Measurements from ENCODE around the gene SEMA3A.

The SEMA3A gene

GRCh38 chr7:84002348-84002747 is 192.2 kb downstream of the SEMA3A start:
- no peak for FAIRE-seq

GRCh38 chr7:83996879-83997278 is 197.7 kb downstream of the SEMA3A start:
- no peak for FAIRE-seq

- no peak for FAIRE-seq
Observed at GRCh38 chr7:83987764-83988163, 206.8 kb downstream of the SEMA3A start.

GRCh38 chr7:83985821-83986220 is 208.8 kb downstream of the SEMA3A start:
- FAIRE-seq: no peak

GRCh38 chr7:83984591-83984990 is 210.0 kb downstream of the SEMA3A start:
- no peak for FAIRE-seq

- FAIRE-seq: no peak
Observed at GRCh38 chr7:83984076-83984475, 210.5 kb downstream of the SEMA3A start.

GRCh38 chr7:83983606-83984005 is 211.0 kb downstream of the SEMA3A start:
- no peak for FAIRE-seq

- peak; percentile 96 for FAIRE-seq
Observed at GRCh38 chr7:83976302-83976701, 218.3 kb downstream of the SEMA3A start.

- FAIRE-seq: no peak
Observed at GRCh38 chr7:83970081-83970480, 224.5 kb downstream of the SEMA3A start.

- FAIRE-seq: no peak
Observed at GRCh38 chr7:83964318-83964717, 230.3 kb downstream of the SEMA3A start.

- peak; percentile 54 for FAIRE-seq
Observed at GRCh38 chr7:83957333-83957732, 237.3 kb downstream of the SEMA3A start.

GRCh38 chr7:83956104-83956503 is 238.5 kb downstream of the SEMA3A start:
- FAIRE-seq: no peak

GRCh38 chr7:83952236-83952635 is 242.4 kb downstream of the SEMA3A start:
- peak; percentile 92 for FAIRE-seq

GRCh38 chr7:83947260-83947659 is 247.3 kb downstream of the SEMA3A start:
- FAIRE-seq: no peak

- no peak for FAIRE-seq
Observed at GRCh38 chr7:83946801-83947200, 247.8 kb downstream of the SEMA3A start.

GRCh38 chr7:83941300-83941699 is 253.3 kb downstream of the SEMA3A start:
- FAIRE-seq: no peak

- no peak for FAIRE-seq
Observed at GRCh38 chr7:83937930-83938329, 256.7 kb downstream of the SEMA3A start.

GRCh38 chr7:83936056-83936708 is 258.4 kb downstream of the SEMA3A start:
- FAIRE-seq: peak; percentile 85

- FAIRE-seq: peak; percentile 75
Observed at GRCh38 chr7:83934118-83934734, 260.4 kb downstream of the SEMA3A start.

GRCh38 chr7:83931968-83932367 is 262.6 kb downstream of the SEMA3A start:
- no peak for FAIRE-seq

GRCh38 chr7:83930262-83930661 is 264.3 kb downstream of the SEMA3A start:
- no peak for FAIRE-seq

GRCh38 chr7:83925860-83926259 is 268.7 kb downstream of the SEMA3A start:
- no peak for FAIRE-seq

GRCh38 chr7:83921941-83922607 is 272.5 kb downstream of the SEMA3A start:
- FAIRE-seq: no peak

- no peak for FAIRE-seq
Observed at GRCh38 chr7:83921271-83921940, 273.2 kb downstream of the SEMA3A start.

Measured in endometrium (tissue), 2 donors.